Measurements from ENCODE around the gene WHRN.

Gene WHRN

GRCh38 chr9:114489928-114490327 is 15.3 kb downstream of the WHRN start:
- no peak for DNase-seq

GRCh38 chr9:114488398-114489129 is 16.7 kb downstream of the WHRN start:
- DNase-seq, result peak; percentile 60 to 76

GRCh38 chr9:114487607-114488300 is 17.5 kb downstream of the WHRN start:
- DNase-seq, result peak; percentile 82 to 86

GRCh38 chr9:114486205-114486963 is 18.9 kb downstream of the WHRN start:
- no peak for DNase-seq

- no peak for DNase-seq
Observed at GRCh38 chr9:114484854-114485443, 20.3 kb downstream of the WHRN start.

- DNase-seq, result peak; percentile 12 to 73
Observed at GRCh38 chr9:114484215-114484853, 20.9 kb downstream of the WHRN start.

- DNase-seq, result no peak
Observed at GRCh38 chr9:114483499-114483898, 21.8 kb downstream of the WHRN start.

- DNase-seq, result no peak
Observed at GRCh38 chr9:114482593-114482992, 22.7 kb downstream of the WHRN start.

GRCh38 chr9:114481789-114482188 is 23.5 kb downstream of the WHRN start:
- no peak for DNase-seq

GRCh38 chr9:114480746-114481435 is 24.4 kb downstream of the WHRN start:
- DNase-seq, result peak; percentile 12 to 33

GRCh38 chr9:114478871-114479270 is 26.4 kb downstream of the WHRN start:
- DNase-seq, result peak; percentile 19 to 49

- no peak for DNase-seq
Observed at GRCh38 chr9:114478459-114478858, 26.8 kb downstream of the WHRN start.

GRCh38 chr9:114477642-114478041 is 27.6 kb downstream of the WHRN start:
- DNase-seq, result no peak

- no peak for DNase-seq
Observed at GRCh38 chr9:114476891-114477469, 28.3 kb downstream of the WHRN start.

GRCh38 chr9:114475412-114476135 is 29.7 kb downstream of the WHRN start:
- no peak for DNase-seq

GRCh38 chr9:114474425-114474824 is 30.8 kb downstream of the WHRN start:
- no peak for DNase-seq

- no peak for DNase-seq
Observed at GRCh38 chr9:114473447-114473801, 31.8 kb downstream of the WHRN start.

GRCh38 chr9:114472765-114473446 is 32.4 kb downstream of the WHRN start:
- DNase-seq, result peak in 1 of 2 experiments; percentile 27

- no peak for DNase-seq
Observed at GRCh38 chr9:114471157-114471556, 34.1 kb downstream of the WHRN start.

- DNase-seq, result no peak
Observed at GRCh38 chr9:114470581-114470980, 34.7 kb downstream of the WHRN start.

GRCh38 chr9:114470121-114470520 is 35.2 kb downstream of the WHRN start:
- no peak for DNase-seq

Measured in NCI-H524 (cell line).